ENCODE results near the gene PIK3IP1. TPM values are rescaled to one million over a fixed set of nuclear protein-coding genes. Genes with fewer than 3 reads are reported as not detected.
A peak's percentile ranks its signal among the peaks of the same experiment; 100 is the strongest.
"Not testable (repeated sequence)": the region's sequence is repeated elsewhere in the genome, so short reads cannot be mapped to it uniquely, and the experiment has no call there.

Gene PIK3IP1
- total RNA-seq, 1 donor from 2014 or later, result 12.3 TPM

GRCh38 chr22:31328544-31328960, 36.3 kb upstream of the PIK3IP1 start:
- Mint-ChIP-seq H3K27me3 (ENCODE audit: insufficient read depth) (no peaks in the 10 kb centered on the region), H3K4me1 (ENCODE audit: low read depth) (peaks cover 24% of the 10 kb centered on the region), H3K9me3 (no peaks in the 10 kb centered on the region), H3K36me3 (ENCODE audit: low read depth) (peaks cover 47% of the 10 kb centered on the region), H3K4me3 (no peak overlapping the region), H3K27ac (no peak overlapping the region)
- intact Hi-C loops (cut with micrococcal nuclease), result no loop called here
- DNase-seq (ENCODE audit: low spot score), result no peak

GRCh38 chr22:31327806-31328543, 35.7 kb upstream of the PIK3IP1 start:
- peaks cover 43% of the 10 kb centered on the region for H3K36me3 Mint-ChIP-seq (ENCODE audit: low read depth)
- H3K4me1 Mint-ChIP-seq (ENCODE audit: low read depth), result peaks cover 27% of the 10 kb centered on the region
- no peaks in the 10 kb centered on the region for H3K9me3 Mint-ChIP-seq
- H3K27me3 Mint-ChIP-seq (ENCODE audit: insufficient read depth), result no peaks in the 10 kb centered on the region
- H3K27ac Mint-ChIP-seq, result no peak overlapping the region
- no peak overlapping the region for H3K4me3 Mint-ChIP-seq
- intact Hi-C loops (cut with micrococcal nuclease), result no loop called here
- DNase-seq (ENCODE audit: low spot score), result no peak

GRCh38 chr22:31326877-31327276, 34.6 kb upstream of the PIK3IP1 start:
- Mint-ChIP-seq H3K36me3 (ENCODE audit: low read depth) (peaks cover 41% of the 10 kb centered on the region), H3K27ac (no peak overlapping the region)
- no peak for DNase-seq (ENCODE audit: low spot score)

GRCh38 chr22:31323578-31324550, 31.6 kb upstream of the PIK3IP1 start:
- Mint-ChIP-seq H3K4me3 (no peak overlapping the region), H3K27me3 (ENCODE audit: insufficient read depth) (no peaks in the 10 kb centered on the region), H3K27ac (no peak overlapping the region), H3K4me1 (ENCODE audit: low read depth) (peaks cover 5% of the 10 kb centered on the region), H3K36me3 (ENCODE audit: low read depth) (peaks cover 30% of the 10 kb centered on the region), H3K9me3 (no peaks in the 10 kb centered on the region)
- DNase-seq (ENCODE audit: low spot score), result no peak
- intact Hi-C loops (cut with micrococcal nuclease), result no loop called here

More at GRCh38 chr22:31326877-31327276, 34.6 kb upstream of the PIK3IP1 start:
- intact Hi-C loops (cut with micrococcal nuclease), result no loop called here
- no peak overlapping the region for H3K4me3 Mint-ChIP-seq
- no peaks in the 10 kb centered on the region for H3K27me3 Mint-ChIP-seq (ENCODE audit: insufficient read depth)
- H3K9me3 Mint-ChIP-seq, result no peaks in the 10 kb centered on the region
- H3K4me1 Mint-ChIP-seq (ENCODE audit: low read depth), result peaks cover 27% of the 10 kb centered on the region

- intact Hi-C loops (cut with micrococcal nuclease), result no loop called here
- Mint-ChIP-seq H3K27me3 (ENCODE audit: insufficient read depth) (no peaks in the 10 kb centered on the region), H3K27ac (no peak overlapping the region), H3K9me3 (no peaks in the 10 kb centered on the region), H3K4me1 (ENCODE audit: low read depth) (peaks cover 4% of the 10 kb centered on the region), H3K36me3 (ENCODE audit: low read depth) (peaks cover 15% of the 10 kb centered on the region), H3K4me3 (no peak overlapping the region)
- no peak for DNase-seq (ENCODE audit: low spot score)
Measured at GRCh38 chr22:31321421-31321820, 29.1 kb upstream of the PIK3IP1 start.

DNA sequence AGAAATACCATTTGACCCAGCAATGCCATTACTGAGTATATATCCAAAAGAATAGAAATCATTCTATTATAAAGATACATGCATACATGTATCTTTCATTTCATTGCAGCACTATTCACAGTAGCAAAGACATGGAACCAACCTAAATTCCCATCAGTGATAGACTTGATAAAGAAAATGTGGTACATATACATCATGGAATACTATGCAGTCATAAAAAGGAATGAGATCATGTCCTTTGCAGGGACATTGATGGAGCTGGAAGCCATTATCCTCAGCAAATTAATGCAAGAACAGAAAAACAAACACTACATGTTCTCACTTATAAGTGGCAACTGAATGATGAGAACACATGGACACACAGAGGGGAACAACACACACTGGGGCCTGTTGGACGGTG, 21.9 kb upstream of the PIK3IP1 start:
- not testable (repeated sequence) for H3K27ac Mint-ChIP-seq; H3K4me3 Mint-ChIP-seq; H3K4me1 Mint-ChIP-seq (ENCODE audit: low read depth); H3K36me3 Mint-ChIP-seq (ENCODE audit: low read depth); DNase-seq (ENCODE audit: low spot score); H3K27me3 Mint-ChIP-seq (ENCODE audit: insufficient read depth)
- intact Hi-C loops (cut with micrococcal nuclease), result loop anchor here (5.0 kb wide), 1 partner anchor 207 kb away; the partner anchor contains the start of gene SELENOM
- H3K9me3 Mint-ChIP-seq, result peaks cover 14% of the 10 kb centered on the region

- Mint-ChIP-seq H3K4me3 (no peak overlapping the region), H3K27me3 (ENCODE audit: insufficient read depth) (no peaks in the 10 kb centered on the region), H3K36me3 (ENCODE audit: low read depth) (peaks cover 7% of the 10 kb centered on the region), H3K9me3 (peaks cover 14% of the 10 kb centered on the region), H3K27ac (no peak overlapping the region), H3K4me1 (ENCODE audit: low read depth) (peaks cover 9% of the 10 kb centered on the region)
- intact Hi-C loops (cut with micrococcal nuclease), result loop anchor here (1.0 to 5.0 kb wide), 4 partner anchors 21 to 206 kb away; partner anchors contain the start of genes PIK3IP1 and SELENOM
- peak; percentile 41 for DNase-seq (ENCODE audit: low spot score)
Measured at GRCh38 chr22:31313366-31314147, 21.3 kb upstream of the PIK3IP1 start.

GRCh38 chr22:31308181-31308580, 15.9 kb upstream of the PIK3IP1 start:
- intact Hi-C loops (cut with micrococcal nuclease), result no loop called here
- DNase-seq (ENCODE audit: low spot score), result no peak
- Mint-ChIP-seq H3K4me3 (no peak overlapping the region), H3K27ac (peak overlapping the region; percentile 1), H3K27me3 (ENCODE audit: insufficient read depth) (no peaks in the 10 kb centered on the region), H3K9me3 (no peaks in the 10 kb centered on the region), H3K36me3 (ENCODE audit: low read depth) (no peaks in the 10 kb centered on the region), H3K4me1 (ENCODE audit: low read depth) (peaks cover 21% of the 10 kb centered on the region)

DNA sequence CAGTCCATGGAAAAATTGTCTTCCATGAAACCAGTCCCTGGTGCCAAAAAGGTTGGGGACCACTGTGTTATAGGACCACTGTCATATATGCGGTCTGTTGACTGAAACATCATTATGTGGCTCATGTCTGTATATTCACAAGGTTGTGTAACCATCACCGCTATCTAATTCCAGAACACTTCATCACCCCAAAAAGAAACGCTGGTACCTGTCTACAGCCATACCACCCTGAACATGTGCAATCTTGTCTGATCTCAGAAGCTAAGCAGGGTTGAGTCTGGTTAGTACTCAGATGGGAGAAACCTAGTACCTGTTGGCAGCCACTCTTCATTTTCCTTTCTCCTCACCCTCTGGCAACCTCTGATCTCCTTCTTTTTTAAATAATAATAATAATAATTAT, 12.9 kb upstream of the PIK3IP1 start:
- no peak overlapping the region for H3K4me3 Mint-ChIP-seq
- no peak for DNase-seq (ENCODE audit: low spot score)
- H3K9me3 Mint-ChIP-seq, result no peaks in the 10 kb centered on the region
- H3K36me3 Mint-ChIP-seq (ENCODE audit: low read depth), result peaks cover 2% of the 10 kb centered on the region
- H3K4me1 Mint-ChIP-seq (ENCODE audit: low read depth), result peaks cover 24% of the 10 kb centered on the region
- intact Hi-C loops (cut with micrococcal nuclease), result no loop called here
- H3K27ac Mint-ChIP-seq, result no peak overlapping the region
- no peaks in the 10 kb centered on the region for H3K27me3 Mint-ChIP-seq (ENCODE audit: insufficient read depth)

- Mint-ChIP-seq H3K9me3 (no peaks in the 10 kb centered on the region), H3K36me3 (ENCODE audit: low read depth) (peaks cover 2% of the 10 kb centered on the region), H3K4me3 (no peak overlapping the region), H3K27ac (no peak overlapping the region), H3K27me3 (ENCODE audit: insufficient read depth) (no peaks in the 10 kb centered on the region), H3K4me1 (ENCODE audit: low read depth) (peaks cover 12% of the 10 kb centered on the region)
- intact Hi-C loops (cut with micrococcal nuclease), result no loop called here
- no peak for DNase-seq (ENCODE audit: low spot score)
Measured at GRCh38 chr22:31302537-31302936, 10.2 kb upstream of the PIK3IP1 start.

GRCh38 chr22:31302006-31302405, 9.7 kb upstream of the PIK3IP1 start:
- no peaks in the 10 kb centered on the region for H3K9me3 Mint-ChIP-seq
- no peak overlapping the region for H3K4me3 Mint-ChIP-seq
- H3K27me3 Mint-ChIP-seq (ENCODE audit: insufficient read depth), result no peaks in the 10 kb centered on the region
- DNase-seq (ENCODE audit: low spot score), result no peak
- peaks cover 2% of the 10 kb centered on the region for H3K36me3 Mint-ChIP-seq (ENCODE audit: low read depth)
- H3K27ac Mint-ChIP-seq, result no peak overlapping the region
- H3K4me1 Mint-ChIP-seq (ENCODE audit: low read depth), result peaks cover 11% of the 10 kb centered on the region
- intact Hi-C loops (cut with micrococcal nuclease), result no loop called here

DNA sequence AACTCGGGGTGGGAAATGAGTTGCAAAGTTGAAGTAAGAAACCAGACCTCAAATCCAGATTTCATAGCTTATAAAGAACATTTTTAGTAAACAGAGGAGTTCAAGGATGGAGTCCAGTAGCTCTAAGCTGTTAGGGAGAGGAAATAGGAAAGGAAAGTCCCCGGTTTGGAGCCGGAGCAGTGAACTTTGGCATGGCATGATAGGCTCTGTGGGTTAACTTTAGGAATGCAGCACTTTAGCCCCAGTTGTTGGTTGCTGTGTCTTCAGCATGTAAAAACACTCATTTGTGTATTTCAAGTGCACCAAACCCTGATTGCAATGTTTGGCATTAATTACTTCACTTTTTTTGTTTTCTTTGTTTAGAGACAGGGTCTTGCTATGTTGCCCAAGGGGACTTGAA, 8.6 kb upstream of the PIK3IP1 start:
- Mint-ChIP-seq H3K4me3 (no peak overlapping the region), H3K27me3 (ENCODE audit: insufficient read depth) (no peaks in the 10 kb centered on the region), H3K36me3 (ENCODE audit: low read depth) (peaks cover 2% of the 10 kb centered on the region), H3K9me3 (no peaks in the 10 kb centered on the region), H3K4me1 (ENCODE audit: low read depth) (peaks cover 16% of the 10 kb centered on the region), H3K27ac (no peak overlapping the region)
- intact Hi-C loops (cut with micrococcal nuclease), result no loop called here
- DNase-seq (ENCODE audit: low spot score), result no peak

Data from activated T-helper 1 cell treated with anti-CD3 and anti-CD28 coated beads, Interleukin-12 subunit alpha, Interleukin-12 subunit beta, Interleukin-2, Interleukin-4 antibody, amounts not matched to agents 30 ng/mL and 10 ng/mL and 1 ng/mL, durations not matched to agents 14 hours and 24 hours and 36 hours (primary cell).